ENCODE measurements around the gene IQGAP1. TPM values are rescaled to one million over a fixed set of nuclear protein-coding genes. Genes with fewer than 3 reads are reported as not detected.

The IQGAP1 gene
- total and polyA plus RNA-seq, 2 of the 4 experiments (the other 2 are of a cell fraction): 87.5 to 207 TPM

- TF ChIP-seq CTCF (conservative IDR thresholded peaks at IDR 0.05; ENCODE audit: low read depth, low read length): no peak
These were observed 31.8 kb downstream of the IQGAP1 start (continued) for GRCh38 chr15:90419738-90420406.

- Histone ChIP-seq H3K56ac (ENCODE audit: extremely low read depth, insufficient read depth, low read length) (peak overlapping the region; percentile 81), H3K9me3 (ENCODE audit: control insufficient read depth, insufficient read depth, low read length) (no peaks in the 10 kb centered on the region), H2BK20ac (ENCODE audit: low read depth, low read length) (peak overlapping the region; percentile 70), H3K4ac (ENCODE audit: low read depth, low read length) (peak overlapping the region; percentile 92), H3K79me1 (ENCODE audit: low read depth in 1 of 2, low read length in 2 of 2) (peaks cover 18 to 58% of the 10 kb centered on the region in 2 experiments; a peak in 3 of 4 replicates), H3K27me3 (ENCODE audit: control insufficient read depth, insufficient read depth, low read length) (no peaks in the 10 kb centered on the region), H3K18ac (ENCODE audit: low read depth, low read length) (peak overlapping the region; percentile 78), H3K4me2 (ENCODE audit: low read depth, low read length) (peak overlapping the region; percentile 85), H3K4me1 (ENCODE audit: control insufficient read depth, insufficient read depth, low read length) (peaks cover 17% of the 10 kb centered on the region), H4K91ac (ENCODE audit: insufficient read depth, low read depth, low read length) (peak overlapping the region; percentile 92), H4K5ac (ENCODE audit: low read depth, low read length) (peak overlapping the region; percentile 13; the same call in 1 of the 2 replicates), H4K8ac (ENCODE audit: low read depth in 2 of 2, low read length in 2 of 2) (peak overlapping the region in 1 of 2 experiments; percentile 91; a peak in 2 of 4 replicates), H3K9ac (ENCODE audit: low read depth, low read length) (peak overlapping the region; percentile 49), H3K14ac (replicated peaks; ENCODE audit: low read depth, low read length) (peak overlapping the region; percentile 93), H2AFZ (replicated peaks; ENCODE audit: low read length, poor library complexity) (peak overlapping the region; percentile 40), H2BK15ac (ENCODE audit: low read depth, low read length) (peak overlapping the region; percentile 92), H3K9me1 (ENCODE audit: insufficient read depth, low read length) (peaks cover 32% of the 10 kb centered on the region), H3K36me3 (ENCODE audit: control insufficient read depth, insufficient read depth, low read length) (no peaks in the 10 kb centered on the region), H2BK5ac (ENCODE audit: low read depth, low read length, poor library complexity, severe bottlenecking) (peak overlapping the region; percentile 94), H2AK5ac (ENCODE audit: low read depth, low read length) (peak overlapping the region; percentile 84; the same call in 1 of the 2 replicates), H4K20me1 (ENCODE audit: insufficient read depth, low read length) (peaks cover 55% of the 10 kb centered on the region), H3K4me3 (ENCODE audit: insufficient read depth, low read depth, low read length) (peak overlapping the region; percentile 6; the same call in 1 of the 2 replicates), H2BK120ac (ENCODE audit: low read depth, low read length) (peak overlapping the region; percentile 84), H3K27ac (ENCODE audit: insufficient read depth, low read length) (peak overlapping the region; percentile 80), H3K23ac (ENCODE audit: low read depth, low read length) (peak overlapping the region; percentile 92), H2AK9ac (replicated peaks; ENCODE audit: low read depth, low read length, poor library complexity) (peak overlapping the region; percentile 89)
- intact Hi-C loops (cut with micrococcal nuclease) (no loop called here), dilution Hi-C loops (cut with HindIII; ENCODE audit: low sequenced_read_pairs, unreplicated experiment) (no loop called here), in situ Hi-C loops (cut with MboI; ENCODE audit: low sequenced_read_pairs) (no loop called here)
- POLR2A ChIA-PET (ENCODE audit: unreplicated experiment): no interaction called here
- ATAC-seq (ENCODE audit: low read depth) (no peak), DNase-seq (no peak)
- no CpG with 5 or more reads among the region's 1 CpG for WGBS, 2 experiments (ENCODE audit: extremely low coverage in 2 of 2, insufficient read length in 1 of 2)
- BruUV-seq (replicated peaks): no TSS peak
- CTCF ChIA-PET: interaction anchor here (1.3 kb wide), 1 partner anchor 27 kb away, joined by 3 read pairs; no protein-coding TSS in a partner anchor
- TF ChIP-seq ELK1 (IDR thresholded peaks at IDR 0.05; ENCODE audit: borderline replicate concordance, low read depth, low read length) (no peak), RCOR1 (IDR thresholded peaks at IDR 0.05; ENCODE audit: insufficient replicate concordance, low read length) (no peak), BHLHE40 (IDR thresholded peaks at IDR 0.05; ENCODE audit: low read depth, low read length) (no peak), RAD21 (IDR thresholded peaks at IDR 0.05; ENCODE audit: low read length) (no peak), MAZ (IDR thresholded peaks at IDR 0.05; ENCODE audit: borderline replicate concordance, low read depth, low read length) (no peak), CEBPB (IDR thresholded peaks at IDR 0.05; ENCODE audit: low read depth, low read length) (no peak), NFE2L2 (IDR thresholded peaks at IDR 0.05; ENCODE audit: low read depth, low read length) (no peak), CTCF (conservative IDR thresholded peaks at IDR 0.05; ENCODE audit: low read depth, low read length) (no peak)
These were observed 32.4 kb downstream of the IQGAP1 start for GRCh38 chr15:90420451-90420850.
